NCI-H2196 (cell line): ENCODE measurements around the gene CYTH1.

Experiments used
- DNase-seq: peaks from one replicate; lab custom pipeline; 2025; ENCODE audit not compliant: unreplicated experiment; lab: John Stamatoyannopoulos, UW

Gene CYTH1

GRCh38 chr17:78738278-78738677 is 43.8 kb downstream of the CYTH1 start:
- no peak for DNase-seq

GRCh38 chr17:78737332-78737731 is 44.7 kb downstream of the CYTH1 start:
- DNase-seq = peak; percentile 42

- peak; percentile 62 for DNase-seq
Measured at GRCh38 chr17:78736526-78737079, 45.5 kb downstream of the CYTH1 start.

- DNase-seq = no peak
Measured at GRCh38 chr17:78735832-78736525, 46.1 kb downstream of the CYTH1 start.

GRCh38 chr17:78734793-78735641 is 47.1 kb downstream of the CYTH1 start:
- DNase-seq = no peak

- no peak for DNase-seq
Measured at GRCh38 chr17:78732354-78732753, 49.7 kb downstream of the CYTH1 start.

- DNase-seq = no peak
Measured at GRCh38 chr17:78731904-78732303, 50.2 kb downstream of the CYTH1 start.

- DNase-seq = no peak
Measured at GRCh38 chr17:78729641-78730040, 52.4 kb downstream of the CYTH1 start.

GRCh38 chr17:78728495-78728894 is 53.6 kb downstream of the CYTH1 start:
- no peak for DNase-seq

- no peak for DNase-seq
Measured at GRCh38 chr17:78727476-78728229, 54.4 kb downstream of the CYTH1 start.

GRCh38 chr17:78727057-78727456 is 55.0 kb downstream of the CYTH1 start:
- DNase-seq = no peak

GRCh38 chr17:78726513-78726912 is 55.6 kb downstream of the CYTH1 start:
- DNase-seq = no peak

- no peak for DNase-seq
Measured at GRCh38 chr17:78725448-78726021, 56.5 kb downstream of the CYTH1 start.

GRCh38 chr17:78724999-78725398 is 57.1 kb downstream of the CYTH1 start:
- no peak for DNase-seq

GRCh38 chr17:78724544-78724943 is 57.5 kb downstream of the CYTH1 start:
- no peak for DNase-seq

GRCh38 chr17:78723957-78724356 is 58.1 kb downstream of the CYTH1 start:
- no peak for DNase-seq

GRCh38 chr17:78723001-78723796 is 58.9 kb downstream of the CYTH1 start:
- DNase-seq = no peak

- DNase-seq = no peak
Measured at GRCh38 chr17:78722246-78722761, 59.8 kb downstream of the CYTH1 start.

- no peak for DNase-seq
Measured at GRCh38 chr17:78719630-78720298, 62.3 kb downstream of the CYTH1 start.
